Measurements from ENCODE around the gene DUSP10. TPM values are rescaled to one million over a fixed set of nuclear protein-coding genes. Genes with fewer than 3 reads are reported as not detected.

The DUSP10 gene
- total and polyA plus RNA-seq, 8 donors = 1.0 to 50.0 (median 3.0) TPM

- Histone ChIP-seq H3K27ac (no peak overlapping the region), H3K36me3 (peaks cover 0 to 13% (median 11%) of the 10 kb centered on the region in 4 donors), H3K9me3 (no peaks in the 10 kb centered on the region), H3K27me3 (no peaks in the 10 kb centered on the region), H3K4me3 (no peak overlapping the region), H3K4me1 (peaks cover 0 to 14% (median 3%) of the 10 kb centered on the region in 4 donors)
- no peak for DNase-seq
- TF ChIP-seq POLR2A (IDR thresholded peaks at IDR 0.05) = no peak
- no peak for TF ChIP-seq CTCF (IDR thresholded peaks at IDR 0.05)
- no peak for TF ChIP-seq POLR2AphosphoS5 (IDR thresholded peaks at IDR 0.05)
- no peak for TF ChIP-seq EP300 (IDR thresholded peaks at IDR 0.05)
- intact Hi-C loops (cut with DNase I; ENCODE audit: low total_unique reads) = no loop called here
These were observed 41.8 kb downstream of the DUSP10 start for GRCh38 chr1:221699978-221700519.

- H3K27ac ChIP-seq = no peak overlapping the region
- H3K36me3 ChIP-seq = peaks cover 0 to 12% (median 10%) of the 10 kb centered on the region in 4 donors
- 83 to 98% (median 93%) methylated on average over 1 of the region's 1 CpG for WGBS, 5 donors
- no peaks in the 10 kb centered on the region for H3K9me3 ChIP-seq
- intact Hi-C loops (cut with DNase I; ENCODE audit: low total_unique reads) = no loop called here
- TF ChIP-seq POLR2AphosphoS5 (IDR thresholded peaks at IDR 0.05) = no peak
- TF ChIP-seq EP300 (IDR thresholded peaks at IDR 0.05) = no peak
- no peak for TF ChIP-seq POLR2A (IDR thresholded peaks at IDR 0.05)
- no peak for TF ChIP-seq CTCF (IDR thresholded peaks at IDR 0.05)
- peaks cover 0 to 10% (median 1%) of the 10 kb centered on the region in 4 donors for H3K4me1 ChIP-seq
- DNase-seq = no peak
- H3K27me3 ChIP-seq = no peaks in the 10 kb centered on the region
- no peak overlapping the region for H3K4me3 ChIP-seq
These were observed 42.3 kb downstream of the DUSP10 start for GRCh38 chr1:221699577-221699976.

GRCh38 chr1:221698579-221699349 lies 43.1 kb downstream of the DUSP10 start:
- H3K36me3 ChIP-seq = peaks cover 0 to 12% (median 9%) of the 10 kb centered on the region in 4 donors
- intact Hi-C loops (cut with DNase I; ENCODE audit: low total_unique reads) = no loop called here
- WGBS, 5 donors = 83 to 94% (median 89%) methylated on average over 4 of the region's 4 CpGs
- peaks cover 0 to 4% (median 2%) of the 10 kb centered on the region in 4 donors for H3K9me3 ChIP-seq
- peak overlapping the region in 1 of 5 donors; percentile 11 for H3K27ac ChIP-seq
- DNase-seq = no peak
- no peaks in the 10 kb centered on the region for H3K27me3 ChIP-seq
- TF ChIP-seq POLR2AphosphoS5 (IDR thresholded peaks at IDR 0.05) (no peak), EP300 (IDR thresholded peaks at IDR 0.05) (no peak), POLR2A (IDR thresholded peaks at IDR 0.05) (no peak)
- no peak overlapping the region for H3K4me3 ChIP-seq
- peaks cover 0 to 2% (median 0%) of the 10 kb centered on the region in 4 donors for H3K4me1 ChIP-seq

GRCh38 chr1:221697923-221698425 lies 43.9 kb downstream of the DUSP10 start:
- peak overlapping the region in 1 of 5 donors; percentile 11 for H3K27ac ChIP-seq
- WGBS, 5 donors = 62 to 83% (median 66%) methylated on average over 3 of the region's 3 CpGs
- no peak for TF ChIP-seq EP300 (IDR thresholded peaks at IDR 0.05)
- no peak for TF ChIP-seq POLR2A (IDR thresholded peaks at IDR 0.05)
- TF ChIP-seq CTCF (IDR thresholded peaks at IDR 0.05) = no peak
- TF ChIP-seq POLR2AphosphoS5 (IDR thresholded peaks at IDR 0.05) = no peak
- no peak for DNase-seq
- no peaks in the 10 kb centered on the region for H3K27me3 ChIP-seq
- no peak overlapping the region for H3K4me3 ChIP-seq
- no peaks in the 10 kb centered on the region for H3K4me1 ChIP-seq
- peaks cover 0 to 11% (median 7%) of the 10 kb centered on the region in 4 donors for H3K9me3 ChIP-seq
- H3K36me3 ChIP-seq = peaks cover 0 to 12% (median 9%) of the 10 kb centered on the region in 4 donors
- intact Hi-C loops (cut with DNase I; ENCODE audit: low total_unique reads) = no loop called here

Data from stomach (tissue), 9 donors.